HepG2 (cell line): Measurements from ENCODE around the gene COBLL1. TPM values are rescaled to one million over a fixed set of nuclear protein-coding genes. Genes with fewer than 3 reads are reported as not detected.

Source experiments
- AGO1 ChIP-seq: fragments of 200-400 bp; formaldehyde crosslinking; IDR thresholded peaks from 2 replicates; pipeline ENCODE4 v1.6.1; 2017; ENCODE audit warnings: mild to moderate bottlenecking, low read depth, low read length, moderate library complexity; ENCODE audit not compliant: poor library complexity, severe bottlenecking
- DZIP1 ChIP-seq: sonication (generic); formaldehyde crosslinking; IDR thresholded peaks from 2 replicates; pipeline ENCODE4 v1.5.0; 2020; ENCODE audit warnings: mild to moderate bottlenecking, missing genetic modification reagents
- ELF1 ChIP-seq: sonication (generic); formaldehyde crosslinking; IDR thresholded peaks from 2 replicates; pipeline ENCODE4 v1.4.0; 2020; ENCODE audit warnings: missing genetic modification reagents
- ETV5 ChIP-seq: IDR thresholded peaks from 2 replicates; pipeline ENCODE4 v1.6.1; 2018; ENCODE audit warnings: missing biosample characterization, missing genetic modification reagents, inconsistent platforms, borderline replicate concordance
- HCFC1 ChIP-seq: fragments of 150-350 bp; IDR thresholded peaks from 2 replicates; pipeline ENCODE4 v1.6.1; 2014; ENCODE audit warnings: low read depth, low read length
- HNF1B ChIP-seq: sonication (generic); formaldehyde crosslinking; IDR thresholded peaks from 2 replicates; pipeline ENCODE4 v1.5.1; 2020; ENCODE audit warnings: mild to moderate bottlenecking, moderate library complexity, missing genetic modification reagents
- HNRNPL ChIP-seq: fragments of 200-400 bp; formaldehyde crosslinking; IDR thresholded peaks from 2 replicates; pipeline ENCODE4 v1.6.1; 2017; ENCODE audit warnings: mild to moderate bottlenecking, low read depth, low read length
- POLR2AphosphoS5 ChIP-seq: IDR thresholded peaks from 2 replicates; pipeline ENCODE4 v1.6.1; 2012; ENCODE audit warnings: low read depth, low read length
- PRMT3 ChIP-seq: sonication (generic); formaldehyde crosslinking; IDR thresholded peaks from 2 replicates; pipeline ENCODE4 v1.8.1; 2022; ENCODE audit warnings: low read depth, mild to moderate bottlenecking, moderate library complexity, missing genetic modification reagents, borderline replicate concordance
- RARA ChIP-seq: IDR thresholded peaks from 2 replicates; pipeline ENCODE4 v1.6.1; 2016; ENCODE audit warnings: missing genetic modification reagents, missing compliant biosample characterization
- SKIL ChIP-seq: sonication (generic); formaldehyde crosslinking; IDR thresholded peaks from 2 replicates; pipeline ENCODE4 v1.8.0; 2022; ENCODE audit warnings: missing genetic modification reagents, mild to moderate bottlenecking, moderate library complexity, borderline replicate concordance
- SPEN ChIP-seq: sonication (generic); formaldehyde crosslinking; IDR thresholded peaks from 2 replicates; pipeline ENCODE4 v1.5.1; 2020; ENCODE audit warnings: low read depth, mild to moderate bottlenecking, missing genetic modification reagents
- SRF ChIP-seq: IDR thresholded peaks from 2 replicates; pipeline ENCODE4 v1.6.1; 2011; ENCODE audit warnings: mild to moderate bottlenecking, low read depth, low read length, moderate library complexity
- TBP ChIP-seq: sonication (generic); formaldehyde crosslinking; IDR thresholded peaks from 2 replicates; pipeline ENCODE4 v1.5.0; 2020; ENCODE audit warnings: missing genetic modification reagents
- UBTF ChIP-seq: sonication (generic); formaldehyde crosslinking; IDR thresholded peaks from 2 replicates; pipeline ENCODE4 v1.4.0; 2020; ENCODE audit warnings: mild to moderate bottlenecking, missing genetic modification reagents
- ZBTB8A ChIP-seq: sonication (generic); formaldehyde crosslinking; IDR thresholded peaks from 2 replicates; pipeline ENCODE4 v1.4.0; 2020; ENCODE audit warnings: mild to moderate bottlenecking, low read depth, missing genetic modification reagents, borderline replicate concordance
- ZFAT ChIP-seq: sonication (generic); formaldehyde crosslinking; conservative IDR thresholded peaks from 2 replicates; pipeline ENCODE4 v1.8.1; 2023; ENCODE audit warnings: missing genetic modification reagents, inconsistent platforms
- ZNF33B ChIP-seq: sonication (generic); formaldehyde crosslinking; IDR thresholded peaks from 2 replicates; pipeline ENCODE4 v1.5.1; 2020; ENCODE audit warnings: mild to moderate bottlenecking, missing genetic modification reagents
- ZNF382 ChIP-seq: sonication (generic); formaldehyde crosslinking; IDR thresholded peaks from 2 replicates; pipeline ENCODE4 v1.5.0; 2020; ENCODE audit warnings: missing genetic modification reagents, mild to moderate bottlenecking, borderline replicate concordance
- ZNF772 ChIP-seq: sonication (generic); formaldehyde crosslinking; IDR thresholded peaks from 2 replicates; pipeline ENCODE4 v1.5.0; 2020; ENCODE audit warnings: mild to moderate bottlenecking, missing genetic modification reagents
- ZSCAN30 ChIP-seq: sonication (generic); formaldehyde crosslinking; IDR thresholded peaks from 2 replicates; pipeline ENCODE4 v1.5.0; 2020; ENCODE audit warnings: mild to moderate bottlenecking, missing genetic modification reagents
- polyA plus RNA-seq, 8 experiments: library from polyadenylated mRNA; depleted of rRNA in 3 of 8; stranded (reverse) in 7 of 8; unstranded in 1 of 8; fragments of >200 nt; fragmentation: Illumina TruSeq in 4 of 8; extraction: Trizol in 4 of 8; gene quantifications; 2 replicates each; pipeline versions ENCODE4 v1.2.1 to v1.2.3, GENCODE V29; 2011 to 2016; ENCODE audit warnings: low read depth in 4 of 8, missing spikeins in 1 of 8, mixed read lengths in 1 of 8; ENCODE audit not compliant: insufficient read depth in 1 of 8
- total RNA-seq, 5 experiments: library from RNA; depleted of rRNA; stranded (reverse); fragments of >200 nt; fragmentation: Illumina TruSeq; extraction: Trizol; gene quantifications; 2 replicates each; pipeline ENCODE4 v1.2.3, GENCODE V29; 2016; ENCODE audit warnings: low read depth in 1 of 5

COBLL1 gene
- total and polyA plus RNA-seq, 2 of the 13 experiments (the other 11 are each of a cell fraction or from before 2014, with no cell fraction given) = 32.6 to 86.8 TPM

- TF ChIP-seq UBTF (CRISPR knock-in tag) (no peak), ZNF33B (CRISPR knock-in tag) (no peak), SPEN (no peak), HCFC1 (no peak), DZIP1 (CRISPR knock-in tag) (no peak), ZSCAN30 (no peak), TBP (CRISPR knock-in tag) (no peak), HNF1B (no peak), ELF1 (no peak), SKIL (no peak), AGO1 (no peak), PRMT3 (CRISPR knock-in tag) (no peak), RARA (CRISPR knock-in tag) (peak; percentile 47; the same call in 1 of the 2 replicates), HNRNPL (no peak), POLR2AphosphoS5 (peak; percentile 65), ZNF772 (CRISPR knock-in tag) (no peak), ZFAT (CRISPR knock-in tag) (no peak), ZNF382 (CRISPR knock-in tag) (no peak), ETV5 (no peak), ZBTB8A (CRISPR knock-in tag) (no peak), SRF (no peak)
These were observed 129.9 kb downstream of the COBLL1 start (continued) for GRCh38 chr2:164711766-164712138.
